ENCODE results near the gene DDX5.
A peak's percentile ranks its signal among the peaks of the same experiment; 100 is the strongest.
"Not testable (repeated sequence)": the region's sequence is repeated elsewhere in the genome, so short reads cannot be mapped to it uniquely, and the experiment has no call there.

Gene DDX5

GRCh38 chr17:64492481-64493109 lies 13.5 kb downstream of the DDX5 start:
- DNase-seq (ENCODE audit: low read depth) = peak; percentile 5

- DNase-seq (ENCODE audit: low read depth) = no peak
These were observed 14.1 kb downstream of the DDX5 start for GRCh38 chr17:64491994-64492393.

- DNase-seq (ENCODE audit: low read depth) = peak; percentile 8
These were observed 14.8 kb downstream of the DDX5 start for GRCh38 chr17:64491034-64491860.

GRCh38 chr17:64488301-64488700 lies 17.8 kb downstream of the DDX5 start:
- no peak for DNase-seq (ENCODE audit: low read depth)

GRCh38 chr17:64484380-64484779 lies 21.7 kb downstream of the DDX5 start:
- DNase-seq (ENCODE audit: low read depth) = no peak

GRCh38 chr17:64480951-64481350 lies 25.1 kb downstream of the DDX5 start:
- no peak for DNase-seq (ENCODE audit: low read depth)

- DNase-seq (ENCODE audit: low read depth) = no peak
These were observed 28.2 kb downstream of the DDX5 start for GRCh38 chr17:64477849-64478248.

- DNase-seq (ENCODE audit: low read depth) = no peak
These were observed 33.5 kb downstream of the DDX5 start for GRCh38 chr17:64472564-64472963.

GRCh38 chr17:64471440-64471839 lies 34.6 kb downstream of the DDX5 start:
- no peak for DNase-seq (ENCODE audit: low read depth)

- DNase-seq (ENCODE audit: low read depth) = no peak
These were observed 35.5 kb downstream of the DDX5 start for GRCh38 chr17:64470625-64471024.

- not testable (repeated sequence) for DNase-seq (ENCODE audit: low read depth)
These were observed 39.3 kb downstream of the DDX5 start for GRCh38 chr17:64466834-64467233.

GRCh38 chr17:64466019-64466735 lies 39.9 kb downstream of the DDX5 start:
- no peak for DNase-seq (ENCODE audit: low read depth)

GRCh38 chr17:64461788-64462187 lies 44.3 kb downstream of the DDX5 start:
- DNase-seq (ENCODE audit: low read depth) = no peak

GRCh38 chr17:64460955-64461354 lies 45.1 kb downstream of the DDX5 start:
- no peak for DNase-seq (ENCODE audit: low read depth)

- DNase-seq (ENCODE audit: low read depth) = not testable (repeated sequence)
These were observed 46.3 kb downstream of the DDX5 start for GRCh38 chr17:64459818-64460217.

GRCh38 chr17:64459284-64459747 lies 46.8 kb downstream of the DDX5 start:
- no peak for DNase-seq (ENCODE audit: low read depth)

GRCh38 chr17:64458756-64459155 lies 47.3 kb downstream of the DDX5 start:
- no peak for DNase-seq (ENCODE audit: low read depth)

GRCh38 chr17:64457156-64457555 lies 48.9 kb downstream of the DDX5 start:
- DNase-seq (ENCODE audit: low read depth) = no peak

- no peak for DNase-seq (ENCODE audit: low read depth)
These were observed 49.9 kb downstream of the DDX5 start for GRCh38 chr17:64455993-64456885.

- no peak for DNase-seq (ENCODE audit: low read depth)
These were observed 56.5 kb downstream of the DDX5 start for GRCh38 chr17:64449545-64449944.

GRCh38 chr17:64448665-64449512 lies 57.2 kb downstream of the DDX5 start, which contains the start of gene MILR1:
MILR1 (plus strand) TSS chr17:64449115; CDS start chr17:64449169, 54 bp downstream.
- no peak for DNase-seq (ENCODE audit: low read depth)

All from T-helper 22 cell (primary cell).